ENCODE measurements around the gene NHP2.

- TF ChIP-seq CTCF (conservative IDR thresholded peaks at IDR 0.05; ENCODE audit: low read depth, low read length), result no peak
- TF ChIP-seq EZH2 (IDR thresholded peaks at IDR 0.05; ENCODE audit: borderline replicate concordance, low read depth, low read length, poor library complexity, severe bottlenecking), result no peak
These were observed 49.2 kb downstream of the NHP2 start for GRCh38 chr5:178104492-178104891.

All from A673 (cell line).